PFSK-1 (cell line): ENCODE results near the gene FGD4.

Experiments used
- FOXP2 ChIP-seq: optimal IDR thresholded peaks from 2 replicates; pipeline ENCODE3; 2011; ENCODE audit warnings: borderline replicate concordance, control low read depth, inconsistent platforms; ENCODE audit not compliant: insufficient read depth; ENCODE audit errors: extremely low read length, extremely low read depth
- POLR2AphosphoS5 ChIP-seq: IDR thresholded peaks from 2 replicates; pipeline ENCODE4 v1.6.1; 2012; ENCODE audit warnings: low read depth, mild to moderate bottlenecking, control low read depth, low read length, moderate library complexity
- SIN3A ChIP-seq: IDR thresholded peaks from 2 replicates; pipeline ENCODE4 v1.6.1; 2012; ENCODE audit warnings: mild to moderate bottlenecking, low read length, moderate library complexity, borderline replicate concordance; ENCODE audit not compliant: insufficient read depth
- TAF1 ChIP-seq: IDR thresholded peaks from 2 replicates; pipeline ENCODE4 v1.6.1; 2012; ENCODE audit warnings: low read length, control low read depth, borderline replicate concordance; ENCODE audit not compliant: insufficient read depth
- TF ChIP-seq, protein P1 (sequence below), 2 experiments: IDR thresholded peaks; 2 replicates each; pipeline versions ENCODE4 v1.6.1 to v1.8.0; 2011 to 2012; ENCODE audit warnings: low read depth in 2 of 2, low read length in 2 of 2, control low read depth in 1 of 2, inconsistent platforms in 1 of 2, mild to moderate bottlenecking in 1 of 2, moderate library complexity in 1 of 2; ENCODE audit not compliant: insufficient read depth in 1 of 2

The FGD4 gene

DNA sequence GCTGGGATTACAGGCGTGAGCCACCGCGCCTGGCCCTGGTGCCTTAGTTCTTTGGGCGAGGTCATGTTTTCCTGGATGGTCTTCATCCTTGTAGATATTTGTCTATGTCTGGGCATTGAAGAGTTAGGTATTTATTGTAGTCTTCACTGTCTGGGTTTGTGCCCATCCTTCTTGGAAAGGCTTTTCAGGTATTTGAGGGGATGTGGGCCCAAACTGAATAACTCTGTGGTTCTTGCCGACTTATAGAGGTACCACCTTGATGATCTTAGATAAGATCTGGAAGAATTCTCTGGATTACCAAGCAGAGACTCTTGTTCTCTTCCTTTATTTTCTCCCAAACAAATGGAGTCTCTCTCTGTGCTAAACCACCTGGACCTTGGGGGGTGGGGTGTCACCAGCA, 18.9 kb downstream of the FGD4 start:
- TF ChIP-seq TAF1 = no peak
- TF ChIP-seq FOXP2 = no peak
- no peak for TF ChIP-seq SIN3A
- TF ChIP-seq POLR2AphosphoS5 = no peak
- TF ChIP-seq, protein P1, sequence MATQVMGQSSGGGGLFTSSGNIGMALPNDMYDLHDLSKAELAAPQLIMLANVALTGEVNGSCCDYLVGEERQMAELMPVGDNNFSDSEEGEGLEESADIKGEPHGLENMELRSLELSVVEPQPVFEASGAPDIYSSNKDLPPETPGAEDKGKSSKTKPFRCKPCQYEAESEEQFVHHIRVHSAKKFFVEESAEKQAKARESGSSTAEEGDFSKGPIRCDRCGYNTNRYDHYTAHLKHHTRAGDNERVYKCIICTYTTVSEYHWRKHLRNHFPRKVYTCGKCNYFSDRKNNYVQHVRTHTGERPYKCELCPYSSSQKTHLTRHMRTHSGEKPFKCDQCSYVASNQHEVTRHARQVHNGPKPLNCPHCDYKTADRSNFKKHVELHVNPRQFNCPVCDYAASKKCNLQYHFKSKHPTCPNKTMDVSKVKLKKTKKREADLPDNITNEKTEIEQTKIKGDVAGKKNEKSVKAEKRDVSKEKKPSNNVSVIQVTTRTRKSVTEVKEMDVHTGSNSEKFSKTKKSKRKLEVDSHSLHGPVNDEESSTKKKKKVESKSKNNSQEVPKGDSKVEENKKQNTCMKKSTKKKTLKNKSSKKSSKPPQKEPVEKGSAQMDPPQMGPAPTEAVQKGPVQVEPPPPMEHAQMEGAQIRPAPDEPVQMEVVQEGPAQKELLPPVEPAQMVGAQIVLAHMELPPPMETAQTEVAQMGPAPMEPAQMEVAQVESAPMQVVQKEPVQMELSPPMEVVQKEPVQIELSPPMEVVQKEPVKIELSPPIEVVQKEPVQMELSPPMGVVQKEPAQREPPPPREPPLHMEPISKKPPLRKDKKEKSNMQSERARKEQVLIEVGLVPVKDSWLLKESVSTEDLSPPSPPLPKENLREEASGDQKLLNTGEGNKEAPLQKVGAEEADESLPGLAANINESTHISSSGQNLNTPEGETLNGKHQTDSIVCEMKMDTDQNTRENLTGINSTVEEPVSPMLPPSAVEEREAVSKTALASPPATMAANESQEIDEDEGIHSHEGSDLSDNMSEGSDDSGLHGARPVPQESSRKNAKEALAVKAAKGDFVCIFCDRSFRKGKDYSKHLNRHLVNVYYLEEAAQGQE (IDR thresholded peaks at IDR 0.05; ENCODE audit: insufficient read depth in 1 of 2, low read depth in 2 of 2, low read length in 2 of 2) = no peak

DNA sequence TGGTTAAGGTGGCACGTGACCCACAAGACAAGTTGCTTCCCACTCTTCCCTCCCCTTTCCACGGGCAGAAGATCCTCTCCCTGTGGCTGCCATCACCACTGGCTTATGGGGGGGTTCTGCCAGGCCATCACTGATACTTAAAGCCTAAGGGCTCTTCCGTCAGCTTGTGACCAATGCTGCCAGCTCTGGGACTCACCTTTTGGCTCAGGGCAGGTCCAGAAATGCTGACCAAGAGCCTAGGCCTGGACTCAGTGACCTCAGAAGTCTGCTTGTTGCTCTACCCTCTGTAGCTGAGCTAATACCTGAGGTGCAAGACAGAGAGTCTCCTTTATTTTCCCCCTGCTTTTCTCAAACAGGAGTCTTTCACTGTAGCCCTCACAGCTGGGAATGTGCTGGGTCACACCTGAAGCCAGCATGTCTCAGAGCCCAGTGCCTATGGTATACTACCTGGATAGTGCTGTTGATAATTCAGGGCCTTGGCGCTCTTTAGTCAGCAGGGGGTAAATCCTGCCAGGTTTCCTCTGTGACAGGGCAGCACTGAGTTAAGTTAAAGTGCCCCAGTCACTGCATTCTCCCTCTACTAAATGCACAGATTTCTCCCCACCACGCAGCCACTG, 19.7 kb downstream of the FGD4 start:
- no peak for TF ChIP-seq FOXP2
- TF ChIP-seq, protein P1 (IDR thresholded peaks at IDR 0.05; ENCODE audit: insufficient read depth in 1 of 2, low read depth in 2 of 2, low read length in 2 of 2) = no peak
- TF ChIP-seq TAF1 = no peak
- TF ChIP-seq SIN3A = no peak
- no peak for TF ChIP-seq POLR2AphosphoS5

DNA sequence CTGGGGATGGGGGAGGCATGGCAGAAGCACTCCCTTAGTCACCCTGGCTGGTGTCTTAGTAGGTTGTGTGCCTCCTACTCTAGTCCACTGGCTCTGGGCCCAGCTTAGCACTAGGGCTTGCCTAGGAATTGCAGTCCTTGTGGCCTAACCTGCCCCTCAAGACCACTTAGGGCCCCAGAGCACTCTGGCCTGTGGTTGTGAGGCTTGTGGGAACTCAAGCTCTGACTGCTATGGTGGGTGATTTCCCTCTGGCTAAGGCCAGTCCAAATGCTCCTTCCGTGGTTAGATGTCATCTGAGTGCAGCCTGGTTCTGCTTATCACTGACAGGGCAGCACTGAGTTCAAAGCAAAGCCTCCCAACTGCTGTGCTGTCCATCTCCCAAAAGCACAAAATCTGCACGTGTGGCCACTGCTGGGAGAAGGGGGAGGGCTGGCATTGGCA, 20.2 kb downstream of the FGD4 start:
- TF ChIP-seq SIN3A = no peak
- no peak for TF ChIP-seq FOXP2
- no peak for TF ChIP-seq POLR2AphosphoS5
- TF ChIP-seq, protein P1 (IDR thresholded peaks at IDR 0.05; ENCODE audit: insufficient read depth in 1 of 2, low read depth in 2 of 2, low read length in 2 of 2) = no peak
- no peak for TF ChIP-seq TAF1

DNA sequence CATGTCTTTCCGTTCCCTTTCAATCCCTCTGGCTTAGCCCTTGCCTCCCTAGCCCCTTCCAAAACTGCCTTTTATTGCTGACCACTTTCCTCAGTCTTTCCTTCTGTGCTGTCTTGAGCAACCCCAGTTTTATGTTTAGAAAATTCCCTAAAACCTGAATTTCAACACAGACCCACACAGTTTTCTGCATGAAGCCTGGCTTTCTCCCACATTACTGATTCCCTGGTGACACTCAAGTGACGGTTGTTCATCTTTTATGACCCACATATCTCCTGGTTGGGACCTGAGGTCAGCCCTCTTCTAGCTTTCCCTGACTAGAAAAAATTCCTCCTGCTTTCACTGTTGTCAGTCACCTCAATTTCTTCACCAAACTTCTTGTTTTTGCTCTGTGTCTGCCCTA, 21.0 kb downstream of the FGD4 start:
- no peak for TF ChIP-seq TAF1
- no peak for TF ChIP-seq FOXP2
- TF ChIP-seq SIN3A = no peak
- TF ChIP-seq POLR2AphosphoS5 = no peak
- TF ChIP-seq, protein P1 (IDR thresholded peaks at IDR 0.05; ENCODE audit: insufficient read depth in 1 of 2, low read depth in 2 of 2, low read length in 2 of 2) = no peak

DNA sequence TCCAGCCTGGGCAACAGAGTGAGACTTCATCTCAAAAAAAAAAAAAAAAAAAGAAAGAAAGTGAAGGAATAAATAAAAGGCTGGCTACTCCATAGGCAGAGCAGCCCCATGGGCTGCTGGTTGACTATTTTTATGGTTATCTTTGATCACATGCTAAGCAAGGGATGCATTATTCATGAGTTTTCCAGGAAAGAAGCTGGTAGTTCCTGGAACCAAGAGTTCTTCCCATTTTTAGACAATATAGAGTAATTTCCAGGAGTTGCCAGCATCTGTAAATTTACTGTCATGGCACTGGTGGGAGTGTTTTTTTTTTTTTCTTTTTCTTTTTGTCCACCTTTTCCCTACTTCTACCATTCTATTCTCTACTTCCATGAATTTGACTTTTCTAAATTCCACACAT, 24.2 kb downstream of the FGD4 start:
- TF ChIP-seq SIN3A (no peak), FOXP2 (no peak), POLR2AphosphoS5 (no peak), TAF1 (no peak)
- TF ChIP-seq, protein P1 (IDR thresholded peaks at IDR 0.05; ENCODE audit: insufficient read depth in 1 of 2, low read depth in 2 of 2, low read length in 2 of 2) = no peak
